ENCODE results near the gene SFT2D3. TPM values are rescaled to one million over a fixed set of nuclear protein-coding genes. Genes with fewer than 3 reads are reported as not detected.

The SFT2D3 gene
- total RNA-seq, 1 experiment from 2014 or later: 4.7 TPM

- H2AFZ ChIP-seq (ENCODE audit: low read length): no peak overlapping the region
- no peak overlapping the region for H2BK15ac ChIP-seq (ENCODE audit: low read depth, low read length)
- H2BK5ac ChIP-seq (ENCODE audit: insufficient read length, low read length): no peak overlapping the region
- no peak overlapping the region for H3K27ac ChIP-seq (ENCODE audit: insufficient read length, low read depth, low read length)
- H3K79me1 ChIP-seq (ENCODE audit: insufficient read depth, low read depth, low read length, poor library complexity, severe bottlenecking): no peaks in the 10 kb centered on the region
- no peak overlapping the region for H3K18ac ChIP-seq (ENCODE audit: insufficient read length, low read depth, low read length)
- Mint-ChIP-seq H3K36me3 (ENCODE audit: insufficient read depth in 1 of 3, low read depth in 3 of 3) (peaks cover 38 to 74% (median 56%) of the 10 kb centered on the region in 3 experiments), H3K27me3 (ENCODE audit: low read depth) (no peaks in the 10 kb centered on the region), H3K4me3 (no peak overlapping the region), H3K4me1 (0 out of 4 replicates have a peak, but pooled peaks cover 0 to 4% of the 10 kb centered on the region in 2 experiments), H3K9me3 (no peaks in the 10 kb centered on the region), H3K27ac (no peak overlapping the region)
- H2BK12ac ChIP-seq (ENCODE audit: insufficient read length, low read depth, low read length): no peak overlapping the region
- no peak overlapping the region for H2AK5ac ChIP-seq (ENCODE audit: insufficient read length, low read length)
- H3K79me2 ChIP-seq (ENCODE audit: insufficient read depth, low read length): 0 out of 2 replicates have a peak, but pooled peaks cover 2% of the 10 kb centered on the region
- WGBS (ENCODE audit: extremely low coverage, insufficient read length, low lambda C conversion rate): no CpG with 5 or more reads among the region's 3 CpGs
- H3K9ac ChIP-seq (ENCODE audit: extremely low read depth, insufficient read length, low read length): no peak overlapping the region
- H2BK20ac ChIP-seq (ENCODE audit: low read depth, low read length, poor library complexity, severe bottlenecking): no peak overlapping the region
- no peaks in the 10 kb centered on the region for H3K9me3 ChIP-seq (ENCODE audit: control insufficient read depth, low read depth, low read length)
- no peaks in the 10 kb centered on the region for H3K4me1 ChIP-seq (ENCODE audit: insufficient read depth, low read length)
- DNase-seq: no peak
- H3K23me2 ChIP-seq (ENCODE audit: insufficient read length, low read depth, low read length, poor library complexity, severe bottlenecking): no peaks in the 10 kb centered on the region
- H3T11ph ChIP-seq (ENCODE audit: low read length): no peak overlapping the region
- no peak overlapping the region for H3K23ac ChIP-seq (ENCODE audit: insufficient read length, low read depth, low read length)
- H4K20me1 ChIP-seq (ENCODE audit: control insufficient read depth, insufficient read depth, insufficient read length): no peaks in the 10 kb centered on the region
- H3K4me2 ChIP-seq (ENCODE audit: insufficient read depth, insufficient read length, low read length): no peak overlapping the region
- H4K8ac ChIP-seq (replicated peaks; ENCODE audit: insufficient read length, low read depth, low read length): no peak overlapping the region
- H3K56ac ChIP-seq (ENCODE audit: insufficient read length, low read depth, low read length): no peak overlapping the region
- no peak overlapping the region for H3K14ac ChIP-seq (ENCODE audit: insufficient read depth, low read length)
- no peak overlapping the region for H3K4ac ChIP-seq (ENCODE audit: low read depth, low read length)
- no peak for TF ChIP-seq CTCF (conservative IDR thresholded peaks at IDR 0.05)
- no peaks in the 10 kb centered on the region for H3K27me3 ChIP-seq (ENCODE audit: insufficient read depth, low read length)
- H4K91ac ChIP-seq (ENCODE audit: insufficient read length, low read depth, low read length): no peak overlapping the region
- H2BK120ac ChIP-seq (ENCODE audit: low read depth, low read length, poor library complexity, severe bottlenecking): no peak overlapping the region
- no peak overlapping the region for H4K5ac ChIP-seq (ENCODE audit: insufficient read length, low read depth, low read length)
These were observed 21.5 kb downstream of the SFT2D3 start for GRCh38 chr2:127722807-127723206.

Data from H9 (cell line).